CD4-positive, alpha-beta T cell treated with Interleukin-6 at 100 ng/mL for 8 hours (primary cell): Measurements from ENCODE around the gene TMED10.
"Not testable (repeated sequence)": the region's sequence is repeated elsewhere in the genome, so short reads cannot be mapped to it uniquely, and the experiment has no call there.

Experiments used
- DNase-seq: peaks from one replicate; pipeline ENCODE4 v3.0.0-alpha.2; 2020; ENCODE audit warnings: mixed read lengths, low spot score

Gene TMED10

GRCh38 chr14:75191100-75191499 lies 14.7 kb upstream of the TMED10 start:
- DNase-seq = no peak

GRCh38 chr14:75190023-75190422 lies 13.6 kb upstream of the TMED10 start:
- no peak for DNase-seq

GRCh38 chr14:75188520-75189268 lies 12.3 kb upstream of the TMED10 start:
- no peak for DNase-seq

- DNase-seq = no peak
These were observed 11.7 kb upstream of the TMED10 start for GRCh38 chr14:75188086-75188485.

GRCh38 chr14:75186953-75187352 lies 10.5 kb upstream of the TMED10 start:
- no peak for DNase-seq

- DNase-seq = no peak
These were observed 9.0 kb upstream of the TMED10 start for GRCh38 chr14:75185251-75186040.

- DNase-seq = no peak
These were observed 8.1 kb upstream of the TMED10 start for GRCh38 chr14:75184492-75184891.

GRCh38 chr14:75184039-75184438 lies 7.6 kb upstream of the TMED10 start:
- no peak for DNase-seq

- no peak for DNase-seq
These were observed 6.8 kb upstream of the TMED10 start for GRCh38 chr14:75183225-75183624.

- no peak for DNase-seq
These were observed 6.4 kb upstream of the TMED10 start for GRCh38 chr14:75182821-75183220.

- DNase-seq = not testable (repeated sequence)
These were observed 5.8 kb upstream of the TMED10 start for GRCh38 chr14:75182163-75182562.

- DNase-seq = no peak
These were observed 5.1 kb upstream of the TMED10 start for GRCh38 chr14:75181293-75182062.

GRCh38 chr14:75175677-75176141 lies 703 bp downstream of the TMED10 start:
- DNase-seq = no peak

GRCh38 chr14:75174066-75174465 lies 2.3 kb downstream of the TMED10 start:
- DNase-seq = no peak

GRCh38 chr14:75170772-75171171 lies 5.6 kb downstream of the TMED10 start:
- DNase-seq = no peak

GRCh38 chr14:75168586-75169335 lies 7.7 kb downstream of the TMED10 start:
- no peak for DNase-seq

GRCh38 chr14:75167325-75167724 lies 9.1 kb downstream of the TMED10 start:
- DNase-seq = no peak

GRCh38 chr14:75165586-75166391 lies 10.6 kb downstream of the TMED10 start:
- no peak for DNase-seq

GRCh38 chr14:75164809-75165208 lies 11.6 kb downstream of the TMED10 start:
- DNase-seq = no peak

GRCh38 chr14:75163677-75164076 lies 12.7 kb downstream of the TMED10 start:
- no peak for DNase-seq

GRCh38 chr14:75162631-75163030 lies 13.8 kb downstream of the TMED10 start:
- DNase-seq = no peak
